MCF 10A (cell line): ENCODE measurements around the gene MPHOSPH10. TPM values are rescaled to one million over a fixed set of nuclear protein-coding genes. Genes with fewer than 3 reads are reported as not detected.

ENCODE experiments used
- BruUV-seq: library from RNA; stranded (reverse); fragments of 400-500 nt; replicated peaks from 2 replicates; lab custom pipeline; 2021; lab: Mats Ljungman, UMichigan
- CTCF ChIA-PET: fragments of 300-600 bp; sonication (Branson Sonifier 250); formaldehyde crosslinking; extraction: SDS; loops from one replicate; lab custom pipeline; 2021; ENCODE audit warnings: antibody characterized with exemption, inconsistent platforms; lab: Yijun Ruan, JAX
- POLR2A ChIA-PET: fragments of 300-600, 350-650 bp; sonication (Branson Sonifier 250); formaldehyde crosslinking; extraction: SDS; loops from one replicate; lab custom pipeline; 2020; ENCODE audit warnings: antibody characterized with exemption, inconsistent platforms; lab: Yijun Ruan, JAX
- DNase-seq: peaks from one replicate; pipeline ENCODE4 v3.0.0-alpha.2; 2018; ENCODE audit not compliant: unreplicated experiment
- H3K27ac Mint-ChIP-seq: one replicate; pipeline ENCODE4 v1.8.0; 2022; ENCODE audit warnings: mild to moderate bottlenecking, low read depth, mixed read lengths; ENCODE audit not compliant: unreplicated experiment
- H3K27me3 Mint-ChIP-seq: one replicate; pipeline ENCODE4 v1.8.0; 2022; ENCODE audit warnings: mixed read lengths; ENCODE audit not compliant: insufficient read depth, unreplicated experiment
- H3K36me3 Mint-ChIP-seq: one replicate; pipeline ENCODE4 v1.8.0; 2022; ENCODE audit warnings: mild to moderate bottlenecking, moderate library complexity, mixed read lengths; ENCODE audit not compliant: insufficient read depth, unreplicated experiment
- H3K4me1 Mint-ChIP-seq: one replicate; pipeline ENCODE4 v1.8.0; 2022; ENCODE audit warnings: mixed read lengths; ENCODE audit not compliant: insufficient read depth, unreplicated experiment
- H3K4me3 Mint-ChIP-seq: one replicate; pipeline ENCODE4 v1.8.0; 2022; ENCODE audit warnings: mild to moderate bottlenecking, moderate library complexity, mixed read lengths; ENCODE audit not compliant: unreplicated experiment
- H3K9me3 Mint-ChIP-seq: one replicate; pipeline ENCODE4 v1.8.0; 2022; ENCODE audit warnings: mixed read lengths; ENCODE audit not compliant: unreplicated experiment
- CTCF ChIP-seq: fragments of 200-600 bp; IDR thresholded peaks from one replicate; pipeline ENCODE4 v1.8.0; 2022; ENCODE audit warnings: antibody characterized with exemption, mild to moderate bottlenecking; ENCODE audit not compliant: unreplicated experiment
- intact Hi-C: fragments of 100-400 bp; cut with micrococcal nuclease; formaldehyde crosslinking; loops from 2 replicates; pipeline ENCODE4 v1.14.1; 2022
- total RNA-seq: library from RNA; stranded (reverse); gene quantifications from 2 replicates; pipeline ENCODE4 v1.2.3, GENCODE V29; 2022

Gene MPHOSPH10
- total RNA-seq, 1 experiment from 2014 or later, result 32.8 TPM

DNA sequence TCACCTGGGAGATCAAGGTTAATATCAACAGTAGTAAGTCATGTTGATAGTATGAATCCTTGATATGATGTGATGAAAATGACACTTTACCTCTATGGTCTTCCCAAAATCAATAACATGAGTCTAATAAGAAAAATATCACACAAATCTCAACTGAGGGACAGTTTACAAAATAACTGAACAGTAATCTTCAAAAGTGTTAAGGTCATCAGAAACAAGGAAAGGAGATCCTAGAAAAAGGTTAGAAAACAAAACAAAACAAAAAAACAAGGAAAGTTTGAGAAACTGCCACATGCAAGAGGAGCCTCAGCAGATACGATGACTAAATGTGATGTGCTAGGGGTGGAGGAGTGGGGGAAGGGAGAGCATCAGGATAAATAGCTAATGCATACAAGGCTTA is 16.6 kb upstream of the MPHOSPH10 start:
- H3K36me3 Mint-ChIP-seq, result peaks cover 54% of the 10 kb centered on the region
- no peak overlapping the region for H3K27ac Mint-ChIP-seq
- no peak for DNase-seq
- BruUV-seq, result no TSS peak
- no peak overlapping the region for H3K4me3 Mint-ChIP-seq
- H3K4me1 Mint-ChIP-seq, result no peaks in the 10 kb centered on the region
- ChIA-PET CTCF (interaction anchor here (0.7 to 5.7 kb wide), 3 partner anchors 14 to 321 kb away, joined by 3 to 30 read pairs (median 3); partner anchors contain the start of gene MCEE), POLR2A (interaction anchor here (1.0 to 1.6 kb wide), 4 partner anchors 17 to 45 kb away, joined by 3 to 7 read pairs (median 4); partner anchors contain the start of genes MCEE, MPHOSPH10 and NAGK)
- intact Hi-C loops, result no loop called here
- no peaks in the 10 kb centered on the region for H3K27me3 Mint-ChIP-seq
- no peaks in the 10 kb centered on the region for H3K9me3 Mint-ChIP-seq
- no peak for TF ChIP-seq CTCF

DNA sequence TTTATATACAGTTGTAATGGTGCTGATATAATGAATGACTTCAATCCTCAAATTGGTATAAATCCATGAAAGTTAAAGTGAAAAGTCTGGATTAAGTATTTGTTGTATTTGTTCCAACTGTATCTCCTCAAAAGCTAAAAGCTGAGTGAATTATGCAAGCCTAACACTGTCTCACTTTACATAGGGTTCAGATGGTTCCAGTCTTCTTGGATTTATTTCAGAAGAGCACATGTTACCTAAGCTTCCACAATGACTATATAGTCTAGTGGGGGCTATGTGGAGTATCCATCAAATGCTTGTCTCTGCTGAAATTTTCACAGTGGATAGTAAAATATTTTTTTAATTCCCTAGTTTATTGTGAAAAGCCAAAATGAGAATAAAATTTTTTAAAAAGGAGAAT is 13.4 kb upstream of the MPHOSPH10 start:
- no peaks in the 10 kb centered on the region for H3K4me1 Mint-ChIP-seq
- no TSS peak for BruUV-seq
- intact Hi-C loops, result no loop called here
- ChIA-PET POLR2A (interaction anchor here (0.6 to 1.5 kb wide), 3 partner anchors 14 to 1484 kb away, joined by 4 to 6 read pairs (median 5); partner anchors contain the start of genes MCEE, MPHOSPH10 and NAGK), CTCF (interaction anchor here (0.5 to 0.7 kb wide), 2 partner anchors 239 to 358 kb away, joined by 3 to 5 read pairs; no protein-coding TSS in a partner anchor)
- H3K36me3 Mint-ChIP-seq, result peaks cover 61% of the 10 kb centered on the region
- no peaks in the 10 kb centered on the region for H3K27me3 Mint-ChIP-seq
- DNase-seq, result no peak
- H3K4me3 Mint-ChIP-seq, result no peak overlapping the region
- no peak overlapping the region for H3K27ac Mint-ChIP-seq
- no peaks in the 10 kb centered on the region for H3K9me3 Mint-ChIP-seq
- TF ChIP-seq CTCF, result no peak

DNA sequence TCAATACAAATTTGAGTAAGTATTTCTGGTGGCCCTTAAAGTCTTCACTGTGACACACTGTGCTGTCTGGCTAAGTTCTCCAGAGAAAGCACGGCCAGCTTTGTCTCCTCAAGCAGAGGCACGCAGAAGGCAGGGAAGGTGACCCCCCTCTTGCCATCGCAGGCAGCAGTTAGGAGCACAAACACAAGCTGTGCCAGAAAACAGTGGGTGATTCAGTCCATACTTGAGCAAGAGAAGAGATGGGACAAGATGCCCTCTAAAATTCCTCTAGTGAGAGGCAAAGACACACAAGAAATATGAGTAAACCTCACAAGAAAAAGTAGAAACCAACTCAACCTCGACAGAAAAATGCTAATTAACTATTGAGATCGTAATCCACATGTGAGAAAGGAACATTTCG is 10.2 kb upstream of the MPHOSPH10 start:
- ChIA-PET POLR2A (interaction anchor here (0.6 to 1.8 kb wide), 2 partner anchors 10 to 887 kb away, joined by 3 to 10 read pairs; partner anchors contain the start of genes MCEE and MPHOSPH10), CTCF (interaction anchor here (0.5 kb wide), 1 partner anchor 1945 kb away, joined by 3 read pairs; no protein-coding TSS in a partner anchor)
- no peak for TF ChIP-seq CTCF
- intact Hi-C loops, result no loop called here
- BruUV-seq, result no TSS peak
- peaks cover 53% of the 10 kb centered on the region for H3K36me3 Mint-ChIP-seq
- no peaks in the 10 kb centered on the region for H3K27me3 Mint-ChIP-seq
- peaks cover 9% of the 10 kb centered on the region for H3K4me1 Mint-ChIP-seq
- no peak overlapping the region for H3K4me3 Mint-ChIP-seq
- no peak for DNase-seq
- H3K27ac Mint-ChIP-seq, result no peak overlapping the region
- H3K9me3 Mint-ChIP-seq, result no peaks in the 10 kb centered on the region

- no peak overlapping the region for H3K4me3 Mint-ChIP-seq
- no TSS peak for BruUV-seq
- peaks cover 9% of the 10 kb centered on the region for H3K4me1 Mint-ChIP-seq
- H3K27me3 Mint-ChIP-seq, result no peaks in the 10 kb centered on the region
- H3K27ac Mint-ChIP-seq, result no peak overlapping the region
- no peak for TF ChIP-seq CTCF
- ChIA-PET CTCF (interaction anchor here (1.2 kb wide), 1 partner anchor 21 kb away, joined by 4 read pairs; no protein-coding TSS in a partner anchor), POLR2A (interaction anchor here (1.4 to 1.8 kb wide), 2 partner anchors 9 to 20 kb away, joined by 6 to 10 read pairs; partner anchors contain the start of genes MCEE and MPHOSPH10)
- intact Hi-C loops, result no loop called here
- H3K36me3 Mint-ChIP-seq, result peaks cover 53% of the 10 kb centered on the region
- no peaks in the 10 kb centered on the region for H3K9me3 Mint-ChIP-seq
- no peak for DNase-seq
These were observed 9.0 kb upstream of the MPHOSPH10 start for GRCh38 chr2:71121479-71121878.
